Uterus (tissue), 4 donors: ENCODE measurements around the gene ZNF362. TPM values are rescaled to one million over a fixed set of nuclear protein-coding genes. Genes with fewer than 3 reads are reported as not detected.
"Not testable (repeated sequence)": the region's sequence is repeated elsewhere in the genome, so short reads cannot be mapped to it uniquely, and the experiment has no call there.

Experiments
- DNase-seq, 2 donors: peaks; one replicate each; pipeline ENCODE4 v3.0.0-alpha.2; 2019 to 2020
- H3K27ac ChIP-seq, 2 donors: fragments of 200-600 bp; sonication (generic); 1 replicate in 1 of 2; 2 replicates in 1 of 2; pipeline ENCODE4 v1.5.1; 2016 to 2018
- H3K27me3 ChIP-seq, 2 donors: fragments of 200-600 bp; sonication (generic); one replicate each; pipeline ENCODE4 v1.5.1; 2018 to 2019; ENCODE audit warnings: control low read depth in 1 of 2
- H3K36me3 ChIP-seq, 2 donors: fragments of 200-600 bp; sonication (generic); one replicate each; pipeline ENCODE4 v1.5.1; 2019; ENCODE audit warnings: control low read depth in 1 of 2
- H3K4me1 ChIP-seq, 2 donors: fragments of 200-600 bp; sonication (generic); one replicate each; pipeline ENCODE4 v1.5.1; 2018 to 2019; ENCODE audit warnings: control low read depth in 1 of 2
- H3K4me3 ChIP-seq, 2 donors: fragments of 200-600 bp; sonication (generic); 1 replicate in 1 of 2; 2 replicates in 1 of 2; pipeline ENCODE4 v1.5.1; 2018 to 2019; ENCODE audit warnings: mild to moderate bottlenecking in 1 of 2
- H3K9me3 ChIP-seq, 2 donors: fragments of 200-600 bp; sonication (generic); one replicate each; pipeline ENCODE4 v1.5.1; 2019; ENCODE audit warnings: control low read depth in 1 of 2
- CTCF ChIP-seq, 4 experiments: fragments of 200-600 bp in 2 of 4; fragments of 450-650 bp in 2 of 4; sonication (generic) in 2 of 4; IDR thresholded peaks; one replicate each; pipeline ENCODE4 v1.5.1; 2016 to 2019; ENCODE audit warnings: antibody characterized with exemption in 4 of 4, mild to moderate bottlenecking in 2 of 4, moderate library complexity in 1 of 4
- POLR2A ChIP-seq, 2 donors: fragments of 450-650 bp; IDR thresholded peaks; one replicate each; pipeline ENCODE4 v1.6.1; 2016; ENCODE audit warnings: antibody characterized with exemption in 2 of 2, mild to moderate bottlenecking in 1 of 2, moderate library complexity in 1 of 2
- intact Hi-C: fragments of 100-400 bp; cut with DNase I; formaldehyde crosslinking; loops from one replicate; pipeline ENCODE4 v1.15.1; 2023; ENCODE audit warnings: low total_unique reads
- total RNA-seq, 4 donors: library from RNA; depleted of rRNA in 3 of 4; stranded (reverse); fragments of >200 nt in 3 of 4; gene quantifications; one replicate each; pipeline versions ENCODE4 v1.1.0 to v1.2.4, GENCODE V29; 2014 to 2023
- donor health status: DM: yes; HTN: yes; CAD: no.

ZNF362 gene
- total RNA-seq, 4 donors from 2014 or later, result 9.2 to 45.3 (median 25.8) TPM

GRCh38 chr1:33236498-33236897 lies 19.8 kb upstream of the ZNF362 start:
- no peak overlapping the region for H3K27ac ChIP-seq
- intact Hi-C loops, result no loop called here
- no peak for TF ChIP-seq POLR2A (IDR thresholded peaks at IDR 0.05)
- TF ChIP-seq CTCF (IDR thresholded peaks at IDR 0.05), result no peak
- no peaks in the 10 kb centered on the region for H3K36me3 ChIP-seq
- no peaks in the 10 kb centered on the region for H3K9me3 ChIP-seq
- H3K4me3 ChIP-seq, result no peak overlapping the region
- H3K4me1 ChIP-seq, result no peaks in the 10 kb centered on the region
- no peaks in the 10 kb centered on the region for H3K27me3 ChIP-seq
- DNase-seq, result no peak

- no peak overlapping the region for H3K4me3 ChIP-seq
- no peak overlapping the region for H3K27ac ChIP-seq
- H3K4me1 ChIP-seq, result no peaks in the 10 kb centered on the region
- intact Hi-C loops, result no loop called here
- H3K36me3 ChIP-seq, result no peaks in the 10 kb centered on the region
- H3K27me3 ChIP-seq, result no peaks in the 10 kb centered on the region
- DNase-seq, result no peak
- TF ChIP-seq CTCF (IDR thresholded peaks at IDR 0.05), result no peak
- no peak for TF ChIP-seq POLR2A (IDR thresholded peaks at IDR 0.05)
- no peaks in the 10 kb centered on the region for H3K9me3 ChIP-seq
Measured at GRCh38 chr1:33237579-33237978, 18.7 kb upstream of the ZNF362 start.

GRCh38 chr1:33238194-33238724 lies 18.0 kb upstream of the ZNF362 start:
- H3K9me3 ChIP-seq, H3K27me3 ChIP-seq, H3K4me1 ChIP-seq, H3K36me3 ChIP-seq, H3K4me3 ChIP-seq, DNase-seq, intact Hi-C loops, H3K27ac ChIP-seq: not testable (repeated sequence)

GRCh38 chr1:33239410-33239809 lies 16.9 kb upstream of the ZNF362 start:
- H3K4me3 ChIP-seq, DNase-seq, H3K9me3 ChIP-seq, H3K27me3 ChIP-seq, intact Hi-C loops, H3K4me1 ChIP-seq, H3K36me3 ChIP-seq, H3K27ac ChIP-seq: not testable (repeated sequence)

GRCh38 chr1:33241866-33242265 lies 14.4 kb upstream of the ZNF362 start:
- H3K36me3 ChIP-seq, result no peaks in the 10 kb centered on the region
- TF ChIP-seq POLR2A (IDR thresholded peaks at IDR 0.05) (no peak), CTCF (IDR thresholded peaks at IDR 0.05) (no peak)
- no peak for DNase-seq
- H3K27me3 ChIP-seq, result no peaks in the 10 kb centered on the region
- H3K27ac ChIP-seq, result no peak overlapping the region
- H3K4me1 ChIP-seq, result no peaks in the 10 kb centered on the region
- H3K9me3 ChIP-seq, result no peaks in the 10 kb centered on the region
- no peak overlapping the region for H3K4me3 ChIP-seq
- intact Hi-C loops, result no loop called here

GRCh38 chr1:33242652-33243051 lies 13.6 kb upstream of the ZNF362 start:
- no peak overlapping the region for H3K27ac ChIP-seq
- DNase-seq, result no peak
- TF ChIP-seq POLR2A (IDR thresholded peaks at IDR 0.05) (no peak), CTCF (IDR thresholded peaks at IDR 0.05) (no peak)
- no peaks in the 10 kb centered on the region for H3K4me1 ChIP-seq
- no peaks in the 10 kb centered on the region for H3K9me3 ChIP-seq
- intact Hi-C loops, result no loop called here
- no peak overlapping the region for H3K4me3 ChIP-seq
- no peaks in the 10 kb centered on the region for H3K36me3 ChIP-seq
- H3K27me3 ChIP-seq, result no peaks in the 10 kb centered on the region
